Left lung (tissue), 10 donors: ENCODE data around the gene C4orf17. TPM values are rescaled to one million over a fixed set of nuclear protein-coding genes. Genes with fewer than 3 reads are reported as not detected.
"Not testable (repeated sequence)": the region's sequence is repeated elsewhere in the genome, so short reads cannot be mapped to it uniquely, and the experiment has no call there.

Source experiments
- ATAC-seq: fragments of 200-7000 bp; cut with Tn5 transposase; one replicate; pipeline ENCODE4 v1.9.1; 2020; ENCODE audit warnings: moderate library complexity
- DNase-seq, 4 donors: peaks; one replicate each; pipeline ENCODE4 v3.0.0-alpha.2; 2013 to 2020
- H3K27ac ChIP-seq, 2 donors: fragments of 200-600 bp; sonication (generic) in 1 of 2; one replicate each; pipeline versions ENCODE4 v1.5.0 to v1.8.0; 2020 to 2021
- H3K27me3 ChIP-seq, 2 donors: fragments of 200-600 bp; sonication (generic) in 1 of 2; one replicate each; pipeline versions ENCODE4 v1.5.0 to v1.8.0; 2020 to 2021
- H3K36me3 ChIP-seq, 2 donors: fragments of 200-600 bp; sonication (generic) in 1 of 2; one replicate each; pipeline versions ENCODE4 v1.5.0 to v1.8.0; 2020 to 2021
- H3K4me1 ChIP-seq, 2 donors: fragments of 200-600 bp; one replicate each; pipeline ENCODE4 v1.8.0; 2021
- H3K4me3 ChIP-seq, 2 donors: fragments of 200-600 bp; sonication (generic) in 1 of 2; one replicate each; pipeline versions ENCODE4 v1.5.0 to v1.8.0; 2020 to 2021; ENCODE audit warnings: mild to moderate bottlenecking in 1 of 2
- H3K9me3 ChIP-seq, 2 donors: fragments of 200-600 bp; sonication (generic) in 1 of 2; one replicate each; pipeline versions ENCODE4 v1.5.0 to v1.8.0; 2020 to 2021
- CTCF ChIP-seq, 2 donors: fragments of 200-600 bp; sonication (generic) in 1 of 2; IDR thresholded peaks; one replicate each; pipeline versions ENCODE4 v1.5.0 to v1.8.0; 2021; ENCODE audit warnings: antibody characterized with exemption in 2 of 2
- intact Hi-C, 2 donors: fragments of 100-400 bp; cut with DNase I; formaldehyde crosslinking; loops; one replicate each; pipeline versions ENCODE4 v1.11.2 to v1.14.2; 2022
- polyA plus RNA-seq, 6 donors: library from polyadenylated mRNA; unstranded; fragments of 120-200 nt; gene quantifications; one replicate each; pipeline ENCODE4 v1.2.1, GENCODE V29; 2013; ENCODE audit not compliant: insufficient read length in 6 of 6
- total RNA-seq, 2 donors: library from RNA; stranded (reverse); fragmentation: NEBNext Ultra II Directional; extraction: Animal tissue kit (Norgen Biotek cat#: 25700); gene quantifications; one replicate each; pipeline ENCODE4 v1.2.1, GENCODE V29; 2021
- donor health status: DM: no; HTN: yes; CAD: no.
- donor health status: DM: no; HTN: no; CAD: no.

C4orf17 gene
- total and polyA plus RNA-seq, 8 donors: not detected

- no peak for DNase-seq
- no peak for ATAC-seq
- no peaks in the 10 kb centered on the region for H3K4me1 ChIP-seq
- intact Hi-C loops: no loop called here
- H3K36me3 ChIP-seq: no peaks in the 10 kb centered on the region
- H3K27me3 ChIP-seq: no peaks in the 10 kb centered on the region
- H3K27ac ChIP-seq: no peak overlapping the region
- H3K4me3 ChIP-seq: no peak overlapping the region
- TF ChIP-seq CTCF (IDR thresholded peaks at IDR 0.05): no peak
- H3K9me3 ChIP-seq: no peaks in the 10 kb centered on the region
These were observed 3.1 kb upstream of the C4orf17 start for GRCh38 chr4:99507762-99508161.

GRCh38 chr4:99518601-99519295 is 7.9 kb downstream of the C4orf17 start:
- Histone ChIP-seq H3K36me3 (no peaks in the 10 kb centered on the region), H3K4me1 (no peaks in the 10 kb centered on the region), H3K27ac (no peak overlapping the region), H3K27me3 (no peaks in the 10 kb centered on the region), H3K4me3 (no peak overlapping the region), H3K9me3 (no peaks in the 10 kb centered on the region)
- DNase-seq (no peak), ATAC-seq (no peak)
- intact Hi-C loops: no loop called here
- TF ChIP-seq CTCF (IDR thresholded peaks at IDR 0.05): no peak

- intact Hi-C loops: no loop called here
- TF ChIP-seq CTCF (IDR thresholded peaks at IDR 0.05): no peak
- Histone ChIP-seq H3K9me3 (peaks cover 0 to 2% of the 10 kb centered on the region in 2 donors), H3K27me3 (no peaks in the 10 kb centered on the region), H3K4me3 (no peak overlapping the region), H3K36me3 (no peaks in the 10 kb centered on the region), H3K27ac (no peak overlapping the region), H3K4me1 (no peaks in the 10 kb centered on the region)
- DNase-seq (peak in 2 of 4 donors; percentile 33 to 62), ATAC-seq (no peak)
These were observed 18.4 kb downstream of the C4orf17 start for GRCh38 chr4:99529228-99529627.

- H3K4me1 ChIP-seq: no peaks in the 10 kb centered on the region
- H3K36me3 ChIP-seq: no peaks in the 10 kb centered on the region
- ATAC-seq: no peak
- intact Hi-C loops: no loop called here
- no peak overlapping the region for H3K4me3 ChIP-seq
- no peak for TF ChIP-seq CTCF (IDR thresholded peaks at IDR 0.05)
- peaks cover 0 to 3% of the 10 kb centered on the region in 2 donors for H3K9me3 ChIP-seq
- no peak overlapping the region for H3K27ac ChIP-seq
- peak in 1 of 4 donors; percentile 15 for DNase-seq
- no peaks in the 10 kb centered on the region for H3K27me3 ChIP-seq
These were observed 19.1 kb downstream of the C4orf17 start for GRCh38 chr4:99529956-99530355.

- ATAC-seq, H3K4me3 ChIP-seq, DNase-seq, H3K4me1 ChIP-seq, H3K27me3 ChIP-seq, H3K9me3 ChIP-seq, intact Hi-C loops, H3K36me3 ChIP-seq, H3K27ac ChIP-seq: not testable (repeated sequence)
These were observed 23.9 kb downstream of the C4orf17 start for GRCh38 chr4:99534699-99535098.

GRCh38 chr4:99536271-99536670 is 25.4 kb downstream of the C4orf17 start:
- intact Hi-C loops: no loop called here
- Histone ChIP-seq H3K27ac (no peak overlapping the region), H3K9me3 (peaks cover 0 to 3% of the 10 kb centered on the region in 2 donors), H3K4me3 (no peak overlapping the region), H3K4me1 (no peaks in the 10 kb centered on the region), H3K36me3 (no peaks in the 10 kb centered on the region), H3K27me3 (no peaks in the 10 kb centered on the region)
- DNase-seq (peak in 1 of 4 donors; percentile 25), ATAC-seq (no peak)
- no peak for TF ChIP-seq CTCF (IDR thresholded peaks at IDR 0.05)
